Endothelial cell of umbilical vein (primary cell): Measurements from ENCODE around the gene EIF1B. TPM values are rescaled to one million over a fixed set of nuclear protein-coding genes. Genes with fewer than 3 reads are reported as not detected.

ENCODE experiments used
- BruUV-seq: library from RNA; stranded (reverse); fragments of 400-500 nt; replicated peaks from 2 replicates; lab custom pipeline; 2021; lab: Mats Ljungman, UMichigan
- CTCF ChIA-PET: fragments of 300-600, 350-600 bp; sonication (Branson Sonifier 250); formaldehyde crosslinking; loops from one replicate; lab custom pipeline; 2021; ENCODE audit warnings: antibody characterized with exemption, inconsistent platforms; lab: Charles Lee
- POLR2A ChIA-PET: fragments of 300-600, 350-600 bp; sonication (Branson Sonifier 250); formaldehyde crosslinking; loops from one replicate; lab custom pipeline; 2021; ENCODE audit warnings: antibody characterized with exemption, inconsistent platforms; lab: Charles Lee
- DNase-seq: peaks from one replicate; pipeline ENCODE4 v3.0.0-alpha.2; 2011; ENCODE audit warnings: low read depth, low spot score
- FAIRE-seq: peaks from 2 replicates; lab custom pipeline; 2011; peaks lifted over from hg19 to GRCh38; lab: Jason Lieb, UNC
- H2AFZ ChIP-seq: 2 replicates; pipeline ENCODE4 v1.6.0; 2012; ENCODE audit warnings: low read depth, low read length, control low read depth, inconsistent platforms
- H3K27ac ChIP-seq: 2 replicates; pipeline ENCODE4 v1.5.1; 2011; ENCODE audit warnings: low read depth, mild to moderate bottlenecking, control low read depth, low read length, moderate library complexity; ENCODE audit not compliant: insufficient read depth
- H3K27me3 ChIP-seq, 2 experiments: 2 replicates each; pipeline versions ENCODE4 v1.6.0 to v1.6.1; 2011; ENCODE audit warnings: low read length in 2 of 2, mixed read lengths in 1 of 2; ENCODE audit not compliant: control insufficient read depth in 2 of 2, insufficient read depth in 2 of 2
- H3K36me3 ChIP-seq, 2 experiments: 2 replicates in 1 of 2; 3 replicates in 1 of 2; pipeline ENCODE4 v1.5.1; 2011; ENCODE audit warnings: low read length in 2 of 2, mild to moderate bottlenecking in 1 of 2, moderate library complexity in 1 of 2; ENCODE audit not compliant: control insufficient read depth in 2 of 2, insufficient read depth in 2 of 2; ENCODE audit errors: extremely low read depth in 1 of 2
- H3K4me1 ChIP-seq: 3 replicates; pipeline ENCODE4 v1.5.1; 2011; ENCODE audit warnings: mild to moderate bottlenecking, low read length; ENCODE audit not compliant: control insufficient read depth, insufficient read depth; ENCODE audit errors: extremely low read depth
- H3K4me2 ChIP-seq: 2 replicates; pipeline ENCODE4 v1.6.1; 2011; ENCODE audit warnings: low read length, control low read depth, mixed read lengths; ENCODE audit not compliant: insufficient read depth
- H3K4me3 ChIP-seq, 3 experiments: fragments of 200-600 bp in 1 of 3; sonication (generic), shearing (Covaris generic) in 1 of 3; replicated peaks in 1 of 3; 2 replicates each; pipeline ENCODE4 v1.5.1; 2011 to 2016; ENCODE audit warnings: control low read depth in 3 of 3, low read length in 3 of 3, mild to moderate bottlenecking in 2 of 3, inconsistent platforms in 1 of 3, low read depth in 1 of 3, moderate library complexity in 1 of 3; ENCODE audit not compliant: insufficient read depth in 1 of 3
- H3K79me2 ChIP-seq: 2 replicates; pipeline ENCODE4 v1.6.0; 2012; ENCODE audit warnings: low read length, inconsistent platforms; ENCODE audit not compliant: control insufficient read depth, insufficient read depth
- H3K9ac ChIP-seq: replicated peaks from 2 replicates; pipeline ENCODE3; 2011; ENCODE audit warnings: low read length, control low read depth; ENCODE audit not compliant: insufficient read depth; ENCODE audit errors: extremely low read depth
- H3K9me1 ChIP-seq: replicated peaks from 3 replicates; pipeline ENCODE4 v1.6.0; 2011; ENCODE audit warnings: mild to moderate bottlenecking, low read length; ENCODE audit not compliant: control insufficient read depth, insufficient read depth; ENCODE audit errors: extremely low read depth
- H3K9me3 ChIP-seq: replicated peaks from 2 replicates; pipeline ENCODE4 v1.5.1; 2012; ENCODE audit warnings: low read length, inconsistent platforms; ENCODE audit not compliant: control insufficient read depth, insufficient read depth
- H4K20me1 ChIP-seq: replicated peaks from 2 replicates; pipeline ENCODE3; 2011; ENCODE audit warnings: mild to moderate bottlenecking, low read length; ENCODE audit not compliant: control insufficient read depth, insufficient read depth; ENCODE audit errors: extremely low read depth
- CTCF ChIP-seq, 2 donors: IDR thresholded peaks; 1 replicate in 1 of 2; 2 replicates in 1 of 2; pipeline ENCODE4 v1.5.1; 2011; ENCODE audit warnings: low read length in 2 of 2, mild to moderate bottlenecking in 2 of 2, moderate library complexity in 2 of 2, control low read depth in 1 of 2, inconsistent platforms in 1 of 2, low read depth in 1 of 2; ENCODE audit not compliant: insufficient read depth in 1 of 2; ENCODE audit errors: extremely low read depth in 1 of 2
- EZH2 ChIP-seq: IDR thresholded peaks from 2 replicates; pipeline ENCODE4 v1.6.1; 2012; ENCODE audit warnings: borderline replicate concordance, low read depth, mild to moderate bottlenecking, moderate library complexity, low read length, inconsistent platforms; ENCODE audit not compliant: severe bottlenecking
- FOS ChIP-seq: IDR thresholded peaks from 2 replicates; pipeline ENCODE4 v1.6.1; 2011; ENCODE audit warnings: mild to moderate bottlenecking, low read length, moderate library complexity, borderline replicate concordance; ENCODE audit not compliant: insufficient read depth
- GATA2 ChIP-seq: IDR thresholded peaks from 2 replicates; pipeline ENCODE4 v1.7.0; 2011; ENCODE audit warnings: low read depth, mild to moderate bottlenecking, moderate library complexity, mixed read lengths, low read length; ENCODE audit not compliant: insufficient read length, insufficient read depth
- JUN ChIP-seq: IDR thresholded peaks from 2 replicates; pipeline ENCODE4 v1.6.1; 2011; ENCODE audit warnings: borderline replicate concordance, low read depth; ENCODE audit not compliant: insufficient read length, insufficient read depth
- MAX ChIP-seq: IDR thresholded peaks from 2 replicates; pipeline ENCODE4 v1.6.1; 2011; ENCODE audit not compliant: insufficient read depth, insufficient read length
- MYC ChIP-seq: IDR thresholded peaks from one replicate; pipeline ENCODE4 v1.6.1; 2011; ENCODE audit warnings: mild to moderate bottlenecking, low read depth, low read length
- POLR2A ChIP-seq: IDR thresholded peaks from 2 replicates; pipeline ENCODE4 v1.6.1; 2012; ENCODE audit warnings: low read depth, mild to moderate bottlenecking, control low read depth, low read length
- POLR2AphosphoS5 ChIP-seq: IDR thresholded peaks from 2 replicates; pipeline ENCODE4 v1.6.1; 2012; ENCODE audit warnings: low read depth, mild to moderate bottlenecking, control low read depth, low read length, moderate library complexity; ENCODE audit not compliant: insufficient read depth
- dilution Hi-C: fragments of 300-500 bp; cut with MboI; formaldehyde crosslinking; loops from one replicate; pipeline ENCODE4 v1.15.0; 2019; ENCODE audit warnings: low sequenced_read_pairs; ENCODE audit not compliant: extremely low pct_ligation_motif_present
- intact Hi-C: fragments of 100-400 bp; cut with micrococcal nuclease; formaldehyde crosslinking; loops from one replicate; pipeline ENCODE4 v1.10.0; 2022
- polyA plus RNA-seq, 4 experiments: library from polyadenylated mRNA; depleted of rRNA in 3 of 4; stranded (reverse) in 3 of 4; unstranded in 1 of 4; fragments of >200 nt; gene quantifications; 2 replicates each; pipeline versions ENCODE4 v1.2.1 to v1.2.3, GENCODE V29; 2011 to 2012; ENCODE audit warnings: missing spikeins in 1 of 4
- total RNA-seq: library from RNA; stranded (reverse); gene quantifications from 2 replicates; pipeline ENCODE4 v1.2.3, GENCODE V29; 2021

The EIF1B gene
- total and polyA plus RNA-seq, 2 donors (not counting 3 experiments of a cell fraction or from before 2014, with no cell fraction given) = 17.8 to 46.0 TPM

DNA sequence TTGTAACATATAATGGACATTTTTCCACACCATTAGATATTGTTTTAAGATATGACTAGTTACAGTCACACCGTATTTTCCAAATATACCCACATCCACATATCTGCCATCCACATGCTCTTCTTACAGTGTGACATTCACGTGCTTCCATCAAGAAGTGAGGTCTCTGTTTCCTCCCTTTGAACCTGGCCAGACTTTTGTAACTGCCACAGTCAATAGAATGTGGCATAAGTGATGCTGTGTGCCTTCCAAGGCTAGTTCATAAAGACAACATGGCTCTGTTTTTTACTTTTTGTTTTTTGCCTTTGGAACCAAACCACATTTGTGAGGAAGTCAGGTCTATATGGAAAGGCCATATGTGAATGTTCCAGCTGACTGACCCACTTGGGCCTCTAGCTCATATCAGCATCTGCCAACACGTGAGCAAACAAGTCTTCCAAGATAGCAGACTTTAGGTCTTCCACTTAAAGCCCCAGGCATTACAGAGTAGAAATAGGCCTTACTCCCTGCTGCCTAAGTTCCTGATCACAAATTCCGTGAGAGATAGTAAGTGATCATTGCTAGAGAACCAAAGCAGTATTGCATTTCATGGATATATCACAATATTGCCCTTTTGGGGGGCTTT is 27.1 kb downstream of the EIF1B start:
- no peak overlapping the region for H3K9ac ChIP-seq
- H4K20me1 ChIP-seq = no peaks in the 10 kb centered on the region
- FAIRE-seq = no peak
- no peaks in the 10 kb centered on the region for H3K9me3 ChIP-seq
- no peaks in the 10 kb centered on the region for H3K79me2 ChIP-seq
- no peaks in the 10 kb centered on the region for H3K4me1 ChIP-seq
- H3K9me1 ChIP-seq = no peaks in the 10 kb centered on the region
- ChIA-PET CTCF (no interaction called here), POLR2A (no interaction called here)
- H3K27me3 ChIP-seq = peaks cover 0 to 5% of the 10 kb centered on the region in 2 experiments
- intact Hi-C loops (no loop called here), dilution Hi-C loops (no loop called here)
- no peaks in the 10 kb centered on the region for H3K36me3 ChIP-seq
- H3K4me3 ChIP-seq = no peak overlapping the region
- H3K27ac ChIP-seq = no peak overlapping the region
- DNase-seq = no peak
- H3K4me2 ChIP-seq = no peak overlapping the region
- TF ChIP-seq EZH2 (no peak), MAX (no peak), FOS (no peak), GATA2 (no peak), JUN (no peak), MYC (no peak), CTCF (IDR thresholded peaks at IDR 0.05; ENCODE audit: extremely low read depth in 1 of 2, insufficient read depth in 1 of 2, low read depth in 1 of 2, low read length in 2 of 2) (no peak), POLR2AphosphoS5 (no peak), POLR2A (no peak)
- H2AFZ ChIP-seq = no peak overlapping the region
- no TSS peak for BruUV-seq
